Immature natural killer cell (primary cell): Measurements from ENCODE around the gene EGLN2. TPM values are rescaled to one million over a fixed set of nuclear protein-coding genes. Genes with fewer than 3 reads are reported as not detected.
A peak's percentile ranks its signal among the peaks of the same experiment; 100 is the strongest.
"Not testable (repeated sequence)": the region's sequence is repeated elsewhere in the genome, so short reads cannot be mapped to it uniquely, and the experiment has no call there.

Experiments
- DNase-seq, 3 donors: peaks; one replicate each; pipeline ENCODE4 v3.0.0; 2022; ENCODE audit warnings: mixed read lengths in 1 of 3
- H3K27ac Mint-ChIP-seq, 6 donors: one replicate each; pipeline ENCODE4 v1.8.0; 2020; ENCODE audit warnings: mixed read lengths in 6 of 6, mild to moderate bottlenecking in 5 of 6, inconsistent platforms in 4 of 6, moderate library complexity in 3 of 6
- H3K27me3 Mint-ChIP-seq, 3 donors: one replicate each; pipeline ENCODE4 v1.8.0; 2020 to 2021; ENCODE audit warnings: low read depth in 3 of 3, mild to moderate bottlenecking in 3 of 3, mixed read lengths in 3 of 3, moderate library complexity in 3 of 3, inconsistent platforms in 1 of 3
- H3K36me3 Mint-ChIP-seq, 3 donors: one replicate each; pipeline ENCODE4 v1.8.0; 2020; ENCODE audit warnings: mixed read lengths in 3 of 3, inconsistent platforms in 2 of 3, mild to moderate bottlenecking in 2 of 3
- H3K4me1 Mint-ChIP-seq, 2 donors: one replicate each; pipeline ENCODE4 v1.8.0; 2020; ENCODE audit warnings: inconsistent platforms in 2 of 2, mild to moderate bottlenecking in 2 of 2, mixed read lengths in 2 of 2, moderate library complexity in 1 of 2
- H3K4me3 Mint-ChIP-seq, 5 donors: one replicate each; pipeline ENCODE4 v1.8.0; 2020; ENCODE audit warnings: mild to moderate bottlenecking in 5 of 5, mixed read lengths in 5 of 5, inconsistent platforms in 3 of 5, moderate library complexity in 3 of 5
- H3K9me3 Mint-ChIP-seq, 6 donors: one replicate each; pipeline ENCODE4 v1.8.0; 2020; ENCODE audit warnings: mild to moderate bottlenecking in 6 of 6, mixed read lengths in 6 of 6, inconsistent platforms in 4 of 6, moderate library complexity in 3 of 6
- polyA plus RNA-seq, 3 donors: library from polyadenylated mRNA; unstranded; fragments of 300-500 nt; fragmentation: Illumina TruSeq; gene quantifications; one replicate each; pipeline ENCODE4 v1.2.3, GENCODE V29; 2021

The EGLN2 gene
- polyA plus RNA-seq, 3 donors from 2014 or later, result 88.4 to 124 (median 101) TPM

GRCh38 chr19:40836754-40837429, 37.9 kb downstream of the EGLN2 start:
- H3K9me3 Mint-ChIP-seq, result no peaks in the 10 kb centered on the region
- H3K36me3 Mint-ChIP-seq, result peaks cover 0 to 4% (median 0%) of the 10 kb centered on the region in 3 donors
- no peak overlapping the region for H3K27ac Mint-ChIP-seq
- H3K4me1 Mint-ChIP-seq, result peaks cover 17 to 22% of the 10 kb centered on the region in 2 donors
- no peak overlapping the region for H3K4me3 Mint-ChIP-seq
- H3K27me3 Mint-ChIP-seq, result peaks cover 0 to 1% (median 0%) of the 10 kb centered on the region in 3 donors
- no peak for DNase-seq

DNA sequence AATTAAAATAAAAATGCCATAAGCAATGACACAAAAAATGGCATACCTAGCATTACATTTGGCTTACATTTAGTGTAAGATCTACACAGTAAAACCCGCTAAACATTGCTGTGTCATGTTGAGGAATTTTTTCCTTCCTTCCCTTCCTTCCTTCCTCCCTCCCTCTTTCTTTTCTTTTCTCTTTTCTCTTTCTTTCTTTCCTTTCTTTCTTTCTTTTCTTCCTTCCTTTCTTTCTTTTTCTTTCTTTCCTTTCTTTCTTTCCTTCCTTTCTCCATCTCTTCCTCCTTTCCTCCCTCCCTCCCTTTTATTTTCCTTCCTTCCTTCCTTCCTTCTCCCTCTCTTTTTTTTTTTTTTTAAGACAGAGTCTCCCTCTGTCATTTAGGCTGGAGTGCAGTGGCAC, 39.5 kb downstream of the EGLN2 start:
- not testable (repeated sequence) for H3K9me3 Mint-ChIP-seq, DNase-seq, H3K4me3 Mint-ChIP-seq, H3K36me3 Mint-ChIP-seq, H3K27me3 Mint-ChIP-seq
- Mint-ChIP-seq H3K27ac (peak overlapping the region in 1 of 6 donors; percentile 36), H3K4me1 (peaks cover 11 to 13% of the 10 kb centered on the region in 2 donors)

GRCh38 chr19:40842012-40842411, 43.0 kb downstream of the EGLN2 start:
- Mint-ChIP-seq H3K4me1 (peaks cover 17 to 29% of the 10 kb centered on the region in 2 donors), H3K27me3 (peaks cover 2 to 13% (median 2%) of the 10 kb centered on the region in 3 donors), H3K27ac (peak overlapping the region in 3 of 6 donors; percentile 66 to 77 (median 74))
- H3K9me3 Mint-ChIP-seq, H3K36me3 Mint-ChIP-seq, H3K4me3 Mint-ChIP-seq, DNase-seq: not testable (repeated sequence)

GRCh38 chr19:40842997-40843652, 44.1 kb downstream of the EGLN2 start:
- H3K36me3 Mint-ChIP-seq, DNase-seq, H3K9me3 Mint-ChIP-seq: not testable (repeated sequence)
- Mint-ChIP-seq H3K4me3 (peak overlapping the region; percentile 55 to 92 (median 77)), H3K4me1 (peaks cover 24 to 36% of the 10 kb centered on the region in 2 donors), H3K27me3 (peaks cover 5 to 22% (median 12%) of the 10 kb centered on the region in 3 donors), H3K27ac (peak overlapping the region; percentile 78 to 99 (median 94))

DNA sequence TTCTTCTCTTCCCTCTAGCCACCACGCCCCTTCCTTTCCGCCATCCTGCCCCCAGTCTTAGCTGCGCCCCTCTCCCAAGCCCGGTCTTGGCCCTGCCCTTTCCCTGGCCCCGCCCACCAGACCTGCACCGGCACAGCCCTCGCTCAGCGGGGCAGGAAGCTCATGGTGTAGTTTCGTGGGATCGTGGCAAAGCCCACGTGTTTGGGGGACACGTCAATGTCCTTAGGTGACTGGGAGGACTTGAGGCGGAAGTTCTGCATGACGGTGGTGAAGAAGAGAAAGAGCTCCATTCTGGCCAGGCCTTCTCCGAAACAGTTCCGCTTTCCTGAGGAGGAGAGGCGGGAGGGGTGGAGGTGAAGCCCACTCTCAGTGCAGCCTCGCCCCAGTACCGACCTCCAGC, 44.7 kb downstream of the EGLN2 start:
- peak; percentile 78 to 83 (median 80) for DNase-seq
- not testable (repeated sequence) for H3K36me3 Mint-ChIP-seq, H3K9me3 Mint-ChIP-seq
- H3K4me1 Mint-ChIP-seq, result peaks cover 25 to 40% of the 10 kb centered on the region in 2 donors
- H3K27me3 Mint-ChIP-seq, result peaks cover 8 to 26% (median 15%) of the 10 kb centered on the region in 3 donors
- peak overlapping the region; percentile 61 to 92 (median 77) for H3K4me3 Mint-ChIP-seq
- H3K27ac Mint-ChIP-seq, result peak overlapping the region; percentile 78 to 99 (median 94)

GRCh38 chr19:40846722-40847121, 47.7 kb downstream of the EGLN2 start:
- H3K4me3 Mint-ChIP-seq, DNase-seq, H3K9me3 Mint-ChIP-seq, H3K36me3 Mint-ChIP-seq: not testable (repeated sequence)
- peaks cover 31 to 48% of the 10 kb centered on the region in 2 donors for H3K4me1 Mint-ChIP-seq
- H3K27me3 Mint-ChIP-seq, result peaks cover 18 to 45% (median 24%) of the 10 kb centered on the region in 3 donors
- H3K27ac Mint-ChIP-seq, result peak overlapping the region in 3 of 6 donors; percentile 37 to 89 (median 53)

DNA sequence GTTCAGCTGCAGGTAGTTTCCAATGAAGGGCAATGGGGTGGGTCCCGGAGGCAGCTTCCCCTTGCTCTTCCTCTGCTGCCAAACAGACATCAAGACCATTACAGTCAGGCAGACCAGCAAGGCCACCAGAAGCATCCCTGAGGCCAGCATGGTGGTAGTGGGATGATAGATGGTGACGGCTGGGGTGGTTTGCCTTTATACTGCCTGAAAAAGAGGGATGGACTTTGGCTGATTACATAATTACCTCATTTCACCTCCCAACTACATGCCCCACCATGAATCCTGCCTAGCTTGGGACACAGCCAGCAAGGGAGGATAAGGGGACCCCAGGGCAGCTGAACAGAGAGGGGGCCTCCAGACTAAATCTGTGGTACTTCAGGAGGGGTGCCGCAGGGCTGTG, 51.3 kb downstream of the EGLN2 start, which contains the start of gene CYP2A6:
Gene CYP2A6, minus strand, starts transcription at position 171 of the 400 bp plus-strand sequence. Its CDS starts 21 bp downstream, at position 150.
- H3K4me3 Mint-ChIP-seq, result peak within 1 kb of the TSS in 1 of 5 donors; percentile 66

GRCh38 chr19:40852467-40853152, 53.6 kb downstream of the EGLN2 start:
- Mint-ChIP-seq H3K27ac (peak overlapping the region in 1 of 6 donors; percentile 49), H3K27me3 (peaks cover 15 to 28% (median 17%) of the 10 kb centered on the region in 3 donors), H3K4me1 (peaks cover 11 to 17% of the 10 kb centered on the region in 2 donors)
- H3K9me3 Mint-ChIP-seq, H3K36me3 Mint-ChIP-seq, H3K4me3 Mint-ChIP-seq, DNase-seq: not testable (repeated sequence)

More for the DNA sequence above, 51.3 kb downstream of the EGLN2 start, which contains the start of gene CYP2A6:
- not testable (repeated sequence) for H3K9me3 Mint-ChIP-seq, H3K36me3 Mint-ChIP-seq, DNase-seq
- H3K27me3 Mint-ChIP-seq, result peaks cover 18 to 33% (median 22%) of the 10 kb centered on the region in 3 donors
- peaks cover 14 to 25% of the 10 kb centered on the region in 2 donors for H3K4me1 Mint-ChIP-seq
- peak within 1 kb of the TSS in 4 of 6 donors; percentile 57 to 96 (median 85) for H3K27ac Mint-ChIP-seq

Other genes with a start within 250 kb of the EGLN2 start
- 100 to 1,000 TPM; 115 to 186 (median 156) TPM for gene SHKBP1, start 222.3 kb upstream of the EGLN2 start, polyA plus RNA-seq
- gene LTBP4, start 197.8 kb upstream of the EGLN2 start, polyA plus RNA-seq, result 10 to 100 TPM in 2 of 3 donors, 1 to 10 TPM in 1; 8.9 to 21.5 (median 18.8) TPM
- gene NUMBL, start 108.5 kb upstream of the EGLN2 start, polyA plus RNA-seq, result 1 to 10 TPM in 2 of 3 donors, not detected in 1; 1.3 to 1.7 TPM
- gene COQ8B, start 82.3 kb upstream of the EGLN2 start, polyA plus RNA-seq, result 10 to 100 TPM; 18.3 to 23.5 (median 20.8) TPM
- gene ITPKC, start 82.1 kb upstream of the EGLN2 start, polyA plus RNA-seq, result 1 to 10 TPM; 3.8 to 8.1 (median 4.5) TPM
- 1 to 10 TPM in 2 of 3 donors, not detected in 1; 3.1 to 6.2 TPM for gene ACTMAP, start 48.7 kb upstream of the EGLN2 start, polyA plus RNA-seq
- 10 to 100 TPM; 28.9 to 78.7 (median 39.2) TPM for gene SNRPA, start 48.0 kb upstream of the EGLN2 start, polyA plus RNA-seq
- gene MIA, start 23.7 kb upstream of the EGLN2 start, polyA plus RNA-seq, result not detected
- gene RAB4B, start 20.9 kb upstream of the EGLN2 start, polyA plus RNA-seq, result 100 to 1,000 TPM; 129 to 151 (median 150) TPM
- under 1 TPM in 1 of 3 donors, not detected in 2; 0.48 TPM for gene CYP2A6, start 51.3 kb downstream of the EGLN2 start, polyA plus RNA-seq
- not detected for gene CYP2A7, start 83.0 kb downstream of the EGLN2 start, polyA plus RNA-seq
- gene CYP2B6, start 192.1 kb downstream of the EGLN2 start, polyA plus RNA-seq, result not detected